SK-N-MC (cell line): ENCODE results near the gene TIAL1.

ENCODE experiments used
- EZH2 ChIP-seq: fragments of 200-600 bp; sonication (generic); IDR thresholded peaks from one replicate; pipeline ENCODE4 v1.6.1; 2017; ENCODE audit warnings: antibody characterized with exemption
- POLR2AphosphoS5 ChIP-seq: IDR thresholded peaks from 2 replicates; pipeline ENCODE4 v1.6.1; 2012; ENCODE audit warnings: mild to moderate bottlenecking, low read depth, low read length, borderline replicate concordance

GRCh38 chr10:119537953-119538630 is 58.7 kb downstream of the TIAL1 start:
- TF ChIP-seq EZH2 (no peak), POLR2AphosphoS5 (no peak)
